GM12878 (cell line): ENCODE results near the gene CENPH. TPM values are rescaled to one million over a fixed set of nuclear protein-coding genes. Genes with fewer than 3 reads are reported as not detected.

ENCODE experiments used
- ATAC-seq: fragments of 200-7000 bp; cut with Tn5 transposase; 3 replicates; pipeline ENCODE4 v1.9.1; 2020; ENCODE audit warnings: mild to moderate bottlenecking, moderate library complexity
- BruUV-seq: library from RNA; stranded (reverse); fragments of 400-500 nt; replicated peaks from 2 replicates; lab custom pipeline; 2021; lab: Mats Ljungman, UMichigan
- CTCF ChIA-PET: fragments of 300-600 bp; sonication (Branson Sonifier 250); formaldehyde crosslinking; extraction: SDS; loops from one replicate; lab custom pipeline; 2021; ENCODE audit warnings: inconsistent platforms; lab: Yijun Ruan, JAX
- POLR2A ChIA-PET: fragments of 350-600 bp; formaldehyde crosslinking; extraction: SDS; loops from one replicate; lab custom pipeline; 2021; ENCODE audit warnings: inconsistent platforms; lab: Charles Lee
- RAD21 ChIA-PET: fragments of 300-600 bp; sonication (Branson Sonifier 250); formaldehyde crosslinking; loops from one replicate; lab custom pipeline; 2023; ENCODE audit warnings: antibody characterized with exemption; ENCODE audit not compliant: unreplicated experiment; lab: Charles Lee
- SMC1A ChIA-PET: fragments of 300-600 bp; sonication (Branson Sonifier 250); formaldehyde crosslinking; loops from one replicate; lab custom pipeline; 2023; ENCODE audit not compliant: unreplicated experiment, uncharacterized antibody; lab: Charles Lee
- DNase-seq: peaks from one replicate; pipeline ENCODE4 v3.0.0-alpha.2; 2011; ENCODE audit warnings: low read depth, low spot score
- FAIRE-seq: peaks from 3 replicates; lab custom pipeline; 2011; peaks lifted over from hg19 to GRCh38; lab: Jason Lieb, UNC
- H2AFZ ChIP-seq: 2 replicates; pipeline ENCODE4 v1.6.0; 2011; ENCODE audit warnings: low read depth, low read length, control low read depth; ENCODE audit not compliant: control insufficient read depth
- H3K27ac ChIP-seq: 2 replicates; pipeline ENCODE4 v1.5.1; 2011; ENCODE audit warnings: control low read depth; ENCODE audit not compliant: control insufficient read depth, insufficient read depth
- H3K27me3 ChIP-seq, 2 experiments: replicated peaks in 1 of 2; 2 replicates each; pipeline versions ENCODE4 v1.6.0 to v1.6.1; 2011; ENCODE audit warnings: low read length in 1 of 2; ENCODE audit not compliant: control insufficient read depth in 2 of 2, insufficient read depth in 2 of 2
- H3K36me3 ChIP-seq, 2 experiments: 2 replicates each; pipeline ENCODE4 v1.5.1; 2011; ENCODE audit warnings: low read length in 1 of 2; ENCODE audit not compliant: control insufficient read depth in 2 of 2, insufficient read depth in 2 of 2
- H3K4me1 ChIP-seq: 2 replicates; pipeline ENCODE4 v1.6.1; 2011; ENCODE audit warnings: mild to moderate bottlenecking, low read length, moderate library complexity, mixed read lengths; ENCODE audit not compliant: control insufficient read depth, insufficient read depth
- H3K4me2 ChIP-seq: 2 replicates; pipeline ENCODE4 v1.6.0; 2011; ENCODE audit warnings: control low read depth; ENCODE audit not compliant: control insufficient read depth, insufficient read depth
- H3K4me3 ChIP-seq: fragments of 200-600 bp; sonication (generic); 2 replicates; pipeline ENCODE4 v1.5.1; 2016
- H3K79me2 ChIP-seq: 2 replicates; pipeline ENCODE4 v1.6.0; 2011; ENCODE audit warnings: low read length; ENCODE audit not compliant: control insufficient read depth, insufficient read depth
- H3K9ac ChIP-seq: 2 replicates; pipeline ENCODE4 v1.8.0; 2011; ENCODE audit warnings: low read length, control low read depth, mixed read lengths; ENCODE audit not compliant: control insufficient read depth, insufficient read depth
- H3K9me3 ChIP-seq: replicated peaks from 3 replicates; pipeline ENCODE4 v1.5.1; 2011; ENCODE audit warnings: mild to moderate bottlenecking, low read length; ENCODE audit not compliant: control insufficient read depth, insufficient read depth
- H4K20me1 ChIP-seq: 2 replicates; pipeline ENCODE4 v1.6.0; 2011; ENCODE audit not compliant: control insufficient read depth, insufficient read depth
- ATF2 ChIP-seq: IDR thresholded peaks from 2 replicates; pipeline ENCODE4 v1.6.1; 2012; ENCODE audit warnings: low read length, inconsistent platforms
- CHD2 ChIP-seq: IDR thresholded peaks from 2 replicates; pipeline ENCODE4 v1.6.1; 2011; ENCODE audit warnings: low read depth, low read length, improper control_type of control experiment, borderline replicate concordance
- KDM1A ChIP-seq: fragments of 200-600 bp; sonication (generic); IDR thresholded peaks from 2 replicates; pipeline ENCODE4 v1.6.1; 2016; ENCODE audit warnings: borderline replicate concordance
- MLLT1 ChIP-seq: fragments of 450-650 bp; IDR thresholded peaks from 2 replicates; pipeline ENCODE4 v1.6.1; 2016; ENCODE audit warnings: mild to moderate bottlenecking
- NFXL1 ChIP-seq: fragments of 450-650 bp; IDR thresholded peaks from 2 replicates; pipeline ENCODE4 v1.6.1; 2017; ENCODE audit warnings: antibody characterized with exemption, mild to moderate bottlenecking, borderline replicate concordance
- RBBP5 ChIP-seq: fragments of 200-600 bp; sonication (generic); conservative IDR thresholded peaks from 2 replicates; pipeline ENCODE4 v1.6.1; 2016
- RUNX3 ChIP-seq: IDR thresholded peaks from 2 replicates; pipeline ENCODE4 v1.6.1; 2012; ENCODE audit warnings: low read length, inconsistent platforms
- SMC3 ChIP-seq: IDR thresholded peaks from 2 replicates; pipeline ENCODE4 v1.6.1; 2011; ENCODE audit warnings: low read length, improper control_type of control experiment, borderline replicate concordance
- SRF ChIP-seq, 2 experiments: IDR thresholded peaks; 2 replicates each; pipeline ENCODE4 v1.6.1; 2011; ENCODE audit warnings: low read depth in 2 of 2, low read length in 2 of 2, mild to moderate bottlenecking in 1 of 2, moderate library complexity in 1 of 2
- TCF12 ChIP-seq: IDR thresholded peaks from 2 replicates; pipeline ENCODE4 v1.6.1; 2011; ENCODE audit warnings: low read depth, mild to moderate bottlenecking, low read length
- USF1 ChIP-seq: IDR thresholded peaks from 2 replicates; pipeline ENCODE4 v1.6.1; 2011; ENCODE audit warnings: borderline replicate concordance, low read depth, mild to moderate bottlenecking, moderate library complexity, mixed read lengths, low read length; ENCODE audit not compliant: insufficient read depth; ENCODE audit errors: extremely low read length
- WGBS: methylation state at CpG from one replicate; pipeline ENCODE4 v1.1.6; 2016; ENCODE audit warnings: low lambda C conversion rate; ENCODE audit not compliant: insufficient replicate concordance, insufficient coverage; ENCODE audit errors: missing lambda C conversion rate; 5-methylcytosine and 5-hydroxymethylcytosine counted together
- in situ Hi-C: fragments of 300-500 bp; cut with MboI; formaldehyde crosslinking; loops from 9 replicates; pipeline ENCODE4 v1.14.3; 2018; ENCODE audit warnings: mixed read lengths
- intact Hi-C: fragments of 100-400 bp; cut with micrococcal nuclease; formaldehyde crosslinking; loops from one replicate; pipeline ENCODE4 v1.14.2; 2022; ENCODE audit not compliant: unreplicated experiment
- polyA plus RNA-seq, 11 experiments: library from polyadenylated mRNA; depleted of rRNA in 4 of 11; unstranded in 6 of 11; stranded (reverse) in 5 of 11; fragments of >200 nt; fragmentation: Nextera tagmentation in 4 of 11; fragmentation: Illumina TruSeq in 1 of 11; extraction: Ambion mirVana in 4 of 11; extraction: Trizol in 1 of 11; gene quantifications; 1 replicate in 1 of 11; 2 replicates in 10 of 11; pipeline versions ENCODE4 v1.2.1 to v1.2.3, GENCODE V29; 2011 to 2016; ENCODE audit warnings: inconsistent platforms in 2 of 11, missing spikeins in 2 of 11, low read depth in 1 of 11
- total RNA-seq, 4 experiments: library from RNA; depleted of rRNA in 3 of 4; stranded (reverse); fragments of >200 nt in 3 of 4; fragmentation: Illumina TruSeq in 1 of 4; extraction: Trizol in 1 of 4; gene quantifications; 2 replicates each; pipeline versions ENCODE4 v1.2.1 to v1.2.3, GENCODE V29; 2013 to 2021
- TF ChIP-seq, protein P1 (sequence below): IDR thresholded peaks from 2 replicates; pipeline ENCODE4 v1.6.1; 2012; ENCODE audit warnings: low read depth, low read length, improper control_type of control experiment
- TF ChIP-seq, protein P2 (sequence below): fragments of 450-650 bp; IDR thresholded peaks from 2 replicates; pipeline ENCODE4 v1.6.1; 2017; ENCODE audit warnings: borderline replicate concordance

The CENPH gene
- total and polyA plus RNA-seq, 10 of the 15 experiments (the other 5 are each of a cell fraction or from before 2014, with no cell fraction given) = 7.3 to 65.6 (median 45.9) TPM

- TF ChIP-seq MLLT1 (no peak), KDM1A (no peak), SMC3 (no peak)
- TF ChIP-seq, protein P1, sequence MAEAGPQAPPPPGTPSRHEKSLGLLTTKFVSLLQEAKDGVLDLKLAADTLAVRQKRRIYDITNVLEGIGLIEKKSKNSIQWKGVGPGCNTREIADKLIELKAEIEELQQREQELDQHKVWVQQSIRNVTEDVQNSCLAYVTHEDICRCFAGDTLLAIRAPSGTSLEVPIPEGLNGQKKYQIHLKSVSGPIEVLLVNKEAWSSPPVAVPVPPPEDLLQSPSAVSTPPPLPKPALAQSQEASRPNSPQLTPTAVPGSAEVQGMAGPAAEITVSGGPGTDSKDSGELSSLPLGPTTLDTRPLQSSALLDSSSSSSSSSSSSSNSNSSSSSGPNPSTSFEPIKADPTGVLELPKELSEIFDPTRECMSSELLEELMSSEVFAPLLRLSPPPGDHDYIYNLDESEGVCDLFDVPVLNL = no peak
These were observed 32.9 kb upstream of the CENPH start (continued) for GRCh38 chr5:69156456-69156855.

DNA sequence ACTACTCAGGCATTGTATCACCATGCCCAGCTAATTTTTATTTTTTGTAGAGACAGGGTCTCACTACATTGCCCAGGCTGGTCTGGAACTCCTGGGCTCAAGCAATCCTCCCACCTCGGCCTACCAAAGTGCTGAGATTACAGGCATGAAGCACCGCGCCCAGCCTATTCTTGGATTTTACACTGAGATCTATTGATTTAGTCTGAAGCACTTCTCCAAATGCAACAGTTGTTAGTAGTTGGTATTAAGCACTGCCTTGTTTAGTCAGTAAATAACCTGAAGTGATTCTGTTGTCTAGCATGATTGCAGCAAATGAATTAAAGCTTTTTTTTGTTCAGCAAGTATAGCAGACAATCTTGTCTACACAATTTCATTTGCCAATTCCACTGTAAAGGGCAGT is 31.3 kb upstream of the CENPH start:
- intact Hi-C loops (no loop called here), in situ Hi-C loops (no loop called here)
- H4K20me1 ChIP-seq = no peaks in the 10 kb centered on the region
- no peak for FAIRE-seq
- ChIA-PET SMC1A (interaction anchor here (0.7 kb wide), 1 partner anchor 10 kb away, joined by 3 read pairs; no protein-coding TSS in a partner anchor), POLR2A (interaction anchor here (0.8 kb wide), 1 partner anchor 77 kb away, joined by 3 read pairs; the partner anchor contains the start of gene CDK7), RAD21 (no interaction called here), CTCF (no interaction called here)
- no peak overlapping the region for H3K4me3 ChIP-seq
- H3K9me3 ChIP-seq = no peaks in the 10 kb centered on the region; the same call in 2 of the 3 replicates
- WGBS = 74% methylated on average over 3 of the region's 3 CpGs
- no peaks in the 10 kb centered on the region for H3K27me3 ChIP-seq
- no peak overlapping the region for H3K4me2 ChIP-seq
- H3K27ac ChIP-seq = no peak overlapping the region
- no peak overlapping the region for H2AFZ ChIP-seq
- H3K9ac ChIP-seq = no peak overlapping the region
- H3K36me3 ChIP-seq = no peaks in the 10 kb centered on the region
- no peaks in the 10 kb centered on the region for H3K4me1 ChIP-seq
- H3K79me2 ChIP-seq = no peaks in the 10 kb centered on the region
- no TSS peak for BruUV-seq
- no peak for ATAC-seq
- no peak for DNase-seq
- TF ChIP-seq ATF2 (no peak), CHD2 (no peak), RBBP5 (no peak), TCF12 (no peak), SRF (IDR thresholded peaks at IDR 0.05; ENCODE audit: low read depth in 2 of 2, low read length in 2 of 2) (no peak), NFXL1 (no peak), USF1 (no peak), RUNX3 (no peak)
- TF ChIP-seq, protein P2, sequence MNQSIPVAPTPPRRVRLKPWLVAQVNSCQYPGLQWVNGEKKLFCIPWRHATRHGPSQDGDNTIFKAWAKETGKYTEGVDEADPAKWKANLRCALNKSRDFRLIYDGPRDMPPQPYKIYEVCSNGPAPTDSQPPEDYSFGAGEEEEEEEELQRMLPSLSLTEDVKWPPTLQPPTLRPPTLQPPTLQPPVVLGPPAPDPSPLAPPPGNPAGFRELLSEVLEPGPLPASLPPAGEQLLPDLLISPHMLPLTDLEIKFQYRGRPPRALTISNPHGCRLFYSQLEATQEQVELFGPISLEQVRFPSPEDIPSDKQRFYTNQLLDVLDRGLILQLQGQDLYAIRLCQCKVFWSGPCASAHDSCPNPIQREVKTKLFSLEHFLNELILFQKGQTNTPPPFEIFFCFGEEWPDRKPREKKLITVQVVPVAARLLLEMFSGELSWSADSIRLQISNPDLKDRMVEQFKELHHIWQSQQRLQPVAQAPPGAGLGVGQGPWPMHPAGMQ = no peak
